Spleen (tissue), 11 donors: ENCODE measurements around the gene COPS8. TPM values are rescaled to one million over a fixed set of nuclear protein-coding genes. Genes with fewer than 3 reads are reported as not detected.

ENCODE experiments used
- DNase-seq: peaks from one replicate; pipeline ENCODE4 v3.0.0-alpha.2; 2020
- H3K27ac ChIP-seq, 8 donors: fragments of 200-600 bp; sonication (generic) in 7 of 8; 1 replicate in 4 of 8; 2 replicates in 4 of 8; pipeline versions ENCODE4 v1.5.0 to v1.8.0; 2016 to 2021; ENCODE audit warnings: inconsistent platforms in 4 of 8, mild to moderate bottlenecking in 4 of 8, moderate library complexity in 1 of 8
- H3K27me3 ChIP-seq, 7 donors: fragments of 200-600 bp; sonication (generic) in 6 of 7; replicated peaks in 1 of 7; 1 replicate in 4 of 7; 2 replicates in 3 of 7; pipeline versions ENCODE4 v1.5.0 to v1.8.0; 2016 to 2021; ENCODE audit warnings: inconsistent platforms in 3 of 7, mild to moderate bottlenecking in 1 of 7
- H3K36me3 ChIP-seq, 6 donors: fragments of 200-600 bp; sonication (generic) in 5 of 6; 1 replicate in 4 of 6; 2 replicates in 2 of 6; pipeline versions ENCODE4 v1.5.0 to v1.8.0; 2016 to 2021; ENCODE audit warnings: inconsistent platforms in 2 of 6
- H3K4me1 ChIP-seq, 6 donors: fragments of 200-600 bp; sonication (generic) in 5 of 6; 1 replicate in 3 of 6; 2 replicates in 3 of 6; pipeline versions ENCODE4 v1.5.0 to v1.8.0; 2016 to 2021; ENCODE audit warnings: inconsistent platforms in 3 of 6
- H3K4me3 ChIP-seq, 8 donors: fragments of 200-600 bp; sonication (generic) in 7 of 8; 1 replicate in 4 of 8; 2 replicates in 4 of 8; pipeline versions ENCODE4 v1.5.0 to v1.8.0; 2016 to 2021; ENCODE audit warnings: inconsistent platforms in 4 of 8, mild to moderate bottlenecking in 4 of 8, moderate library complexity in 2 of 8
- H3K9me3 ChIP-seq, 8 donors: fragments of 200-600 bp; sonication (generic) in 7 of 8; 1 replicate in 4 of 8; 2 replicates in 4 of 8; pipeline versions ENCODE4 v1.5.0 to v1.8.0; 2016 to 2021; ENCODE audit warnings: inconsistent platforms in 4 of 8
- CTCF ChIP-seq, 11 experiments: fragments of 200-600 bp in 7 of 11; fragments of 450-650 bp in 4 of 11; sonication (generic) in 4 of 11; IDR thresholded peaks in 8 of 11; conservative IDR thresholded peaks in 3 of 11; 1 replicate in 7 of 11; 2 replicates in 4 of 11; pipeline versions ENCODE4 v1.4.0 to v1.8.0; 2016 to 2021; ENCODE audit warnings: antibody characterized with exemption in 11 of 11, inconsistent platforms in 4 of 11, mild to moderate bottlenecking in 1 of 11
- POLR2A ChIP-seq, 3 donors: fragments of 450-650 bp; IDR thresholded peaks; one replicate each; pipeline ENCODE4 v1.5.1; 2017; ENCODE audit warnings: antibody characterized with exemption in 3 of 3, mild to moderate bottlenecking in 1 of 3
- POLR2AphosphoS5 ChIP-seq, 3 donors: sonication (generic); formaldehyde crosslinking; IDR thresholded peaks; one replicate each; pipeline ENCODE4 v1.5.1; 2017; ENCODE audit warnings: antibody characterized with exemption in 3 of 3
- WGBS, 5 donors: extraction: QIAGEN DNeasy Blood & Tissue Kit in 3 of 5; methylation state at CpG; one replicate each; pipeline versions ENCODE4 v1.1.5 to v1.1.7; 2013 to 2018; 5-methylcytosine and 5-hydroxymethylcytosine counted together
- intact Hi-C: fragments of 100-400 bp; cut with DNase I; formaldehyde crosslinking; loops from one replicate; pipeline ENCODE4 v1.15.0; 2023; ENCODE audit warnings: low total_unique reads
- polyA plus RNA-seq, 3 donors: library from polyadenylated mRNA; stranded (reverse); fragments of 200-250 nt; gene quantifications; one replicate each; pipeline ENCODE4 v1.2.1, GENCODE V29; 2013
- total RNA-seq, 7 donors: library from RNA; depleted of rRNA in 3 of 7; stranded (reverse); fragments of >200 nt in 3 of 7; fragmentation: NEBNext Ultra II Directional in 4 of 7; extraction: Animal tissue kit (Norgen Biotek cat#: 25700) in 4 of 7; gene quantifications; one replicate each; pipeline versions ENCODE4 v1.1.0 to v1.2.1, GENCODE V29; 2016 to 2021
- donor health status: healthy with polysubstance abuse.
- donor health status: DM: no; HTN: no; CAD: no; lungs with moderate emphysema.
- donor health status: DM: no; HTN: no; CAD: no.
- donor health status: Bipolar disorder and iron deficiency.
- donor health status: healthy.
- donor health status: DM: no; HTN: no; CAD: no.
- donor health status: DM: yes; HTN: yes; CAD: no.

The COPS8 gene
- total and polyA plus RNA-seq, 10 donors, result 21.3 to 67.9 (median 31.5) TPM

- intact Hi-C loops, result no loop called here
- 84 to 91% (median 90%) methylated on average over 1 of the region's 1 CpG for WGBS, 5 donors
- Histone ChIP-seq H3K27me3 (no peaks in the 10 kb centered on the region), H3K4me3 (no peak overlapping the region), H3K9me3 (no peaks in the 10 kb centered on the region), H3K4me1 (peaks cover 0 to 13% (median 4%) of the 10 kb centered on the region in 6 donors), H3K36me3 (no peaks in the 10 kb centered on the region), H3K27ac (no peak overlapping the region)
- no peak for DNase-seq
- TF ChIP-seq POLR2AphosphoS5 (IDR thresholded peaks at IDR 0.05) (no peak), POLR2A (IDR thresholded peaks at IDR 0.05) (no peak), CTCF (IDR thresholded peaks at IDR 0.05 in 8 of 11, conservative IDR thresholded peaks at IDR 0.05 in 3 of 11) (no peak)
These were observed 43.6 kb upstream of the COPS8 start for GRCh38 chr2:237042101-237042500.

DNA sequence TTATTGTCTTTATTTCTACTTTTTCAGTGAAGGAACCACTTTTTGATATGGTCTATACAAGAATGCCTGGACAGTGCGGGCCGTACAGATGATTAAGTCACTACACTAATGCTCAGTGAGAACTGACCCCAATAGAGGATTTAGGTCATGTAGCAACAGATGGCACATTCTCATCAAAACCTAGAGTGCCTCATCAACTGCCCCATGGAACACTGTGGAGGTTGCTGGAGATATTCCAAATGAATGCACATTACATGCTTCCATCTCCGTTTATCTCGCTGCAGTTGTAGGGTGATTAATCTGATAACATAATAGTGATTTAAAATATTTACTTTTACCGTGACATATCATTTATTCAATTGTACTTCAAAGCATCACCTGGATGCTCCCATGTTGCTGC lies 41.8 kb upstream of the COPS8 start:
- Histone ChIP-seq H3K36me3 (no peaks in the 10 kb centered on the region), H3K27ac (no peak overlapping the region), H3K9me3 (peaks cover 4 to 16% (median 13%) of the 10 kb centered on the region in 8 donors), H3K4me3 (no peak overlapping the region), H3K4me1 (peaks cover 0 to 13% (median 4%) of the 10 kb centered on the region in 6 donors), H3K27me3 (no peaks in the 10 kb centered on the region)
- TF ChIP-seq POLR2AphosphoS5 (IDR thresholded peaks at IDR 0.05), result no peak
- TF ChIP-seq POLR2A (IDR thresholded peaks at IDR 0.05), result no peak
- no peak for TF ChIP-seq CTCF (IDR thresholded peaks at IDR 0.05 in 8 of 11, conservative IDR thresholded peaks at IDR 0.05 in 3 of 11)
- DNase-seq, result no peak
- WGBS, 5 donors, result 74 to 81% (median 77%) methylated on average over 5 of the region's 5 CpGs
- intact Hi-C loops, result no loop called here

GRCh38 chr2:237044281-237044680 lies 41.4 kb upstream of the COPS8 start:
- H3K9me3 ChIP-seq, result peaks cover 6 to 21% (median 17%) of the 10 kb centered on the region in 8 donors
- H3K27me3 ChIP-seq, result no peaks in the 10 kb centered on the region
- WGBS, 5 donors, result 57 to 67% (median 65%) methylated on average over 3 of the region's 3 CpGs
- intact Hi-C loops, result no loop called here
- H3K4me1 ChIP-seq, result peaks cover 0 to 13% (median 4%) of the 10 kb centered on the region in 6 donors
- no peak overlapping the region for H3K27ac ChIP-seq
- no peak for DNase-seq
- H3K36me3 ChIP-seq, result no peaks in the 10 kb centered on the region
- no peak for TF ChIP-seq POLR2A (IDR thresholded peaks at IDR 0.05)
- TF ChIP-seq POLR2AphosphoS5 (IDR thresholded peaks at IDR 0.05), result no peak
- TF ChIP-seq CTCF (IDR thresholded peaks at IDR 0.05 in 8 of 11, conservative IDR thresholded peaks at IDR 0.05 in 3 of 11), result no peak
- no peak overlapping the region for H3K4me3 ChIP-seq

- H3K4me1 ChIP-seq, result peaks cover 0 to 13% (median 4%) of the 10 kb centered on the region in 6 donors
- no peak for DNase-seq
- intact Hi-C loops, result no loop called here
- WGBS, 5 donors, result 73 to 84% (median 80%) methylated on average over 4 of the region's 4 CpGs
- no peaks in the 10 kb centered on the region for H3K27me3 ChIP-seq
- H3K27ac ChIP-seq, result no peak overlapping the region
- H3K4me3 ChIP-seq, result no peak overlapping the region
- H3K9me3 ChIP-seq, result peaks cover 6 to 27% (median 24%) of the 10 kb centered on the region in 8 donors
- TF ChIP-seq CTCF (IDR thresholded peaks at IDR 0.05 in 8 of 11, conservative IDR thresholded peaks at IDR 0.05 in 3 of 11) (no peak), POLR2A (IDR thresholded peaks at IDR 0.05) (no peak), POLR2AphosphoS5 (IDR thresholded peaks at IDR 0.05) (no peak)
- no peaks in the 10 kb centered on the region for H3K36me3 ChIP-seq
These were observed 40.2 kb upstream of the COPS8 start for GRCh38 chr2:237045449-237045848.
